ENCODE measurements around the gene AIF1L. TPM values are rescaled to one million over a fixed set of nuclear protein-coding genes. Genes with fewer than 3 reads are reported as not detected.

Gene AIF1L
- total RNA-seq, 1 experiment from 2014 or later, result 5.6 TPM

GRCh38 chr9:131119600-131119999, 23.3 kb downstream of the AIF1L start:
- H3K4me3 ChIP-seq (ENCODE audit: low read depth, low read length, poor library complexity, severe bottlenecking), result no peak overlapping the region
- no peak for DNase-seq (ENCODE audit: low spot score)
- no peaks in the 10 kb centered on the region for H3K4me1 ChIP-seq (ENCODE audit: insufficient read depth, low read length, poor library complexity, severe bottlenecking)
- no peaks in the 10 kb centered on the region for H3K9me3 ChIP-seq (ENCODE audit: low read depth, low read length, poor library complexity, severe bottlenecking)
- TF ChIP-seq EZH2 (IDR thresholded peaks at IDR 0.05; ENCODE audit: borderline replicate concordance, low read depth, low read length, poor library complexity, severe bottlenecking), result no peak
- CTCF ChIA-PET, result no interaction called here
- H3K27ac ChIP-seq (ENCODE audit: low read depth, low read length, poor library complexity, severe bottlenecking), result no peak overlapping the region
- no TSS peak for BruUV-seq (replicated peaks)
- POLR2A ChIA-PET (ENCODE audit: low non-redundant PET), result no interaction called here
- H3K36me3 ChIP-seq (ENCODE audit: insufficient read depth, low read length, poor library complexity, severe bottlenecking), result no peaks in the 10 kb centered on the region
- H3K27me3 ChIP-seq (replicated peaks; ENCODE audit: insufficient read depth, low read depth, low read length, poor library complexity), result no peaks in the 10 kb centered on the region
- intact Hi-C loops (cut with micrococcal nuclease; ENCODE audit: unreplicated experiment), result no loop called here

GRCh38 chr9:131120620-131121228, 24.4 kb downstream of the AIF1L start:
- ChIA-PET POLR2A (ENCODE audit: low non-redundant PET) (no interaction called here), CTCF (no interaction called here)
- H3K36me3 ChIP-seq (ENCODE audit: insufficient read depth, low read length, poor library complexity, severe bottlenecking), result no peaks in the 10 kb centered on the region
- no peak for TF ChIP-seq EZH2 (IDR thresholded peaks at IDR 0.05; ENCODE audit: borderline replicate concordance, low read depth, low read length, poor library complexity, severe bottlenecking)
- no peak for TF ChIP-seq CTCF (conservative IDR thresholded peaks at IDR 0.05; ENCODE audit: low read depth, low read length)
- BruUV-seq (replicated peaks), result no TSS peak
- H3K27ac ChIP-seq (ENCODE audit: low read depth, low read length, poor library complexity, severe bottlenecking), result no peak overlapping the region
- intact Hi-C loops (cut with micrococcal nuclease; ENCODE audit: unreplicated experiment), result no loop called here
- no peaks in the 10 kb centered on the region for H3K4me1 ChIP-seq (ENCODE audit: insufficient read depth, low read length, poor library complexity, severe bottlenecking)
- no peaks in the 10 kb centered on the region for H3K9me3 ChIP-seq (ENCODE audit: low read depth, low read length, poor library complexity, severe bottlenecking)
- H3K4me3 ChIP-seq (ENCODE audit: low read depth, low read length, poor library complexity, severe bottlenecking), result no peak overlapping the region
- DNase-seq (ENCODE audit: low spot score), result no peak
- no peaks in the 10 kb centered on the region for H3K27me3 ChIP-seq (replicated peaks; ENCODE audit: insufficient read depth, low read depth, low read length, poor library complexity)

GRCh38 chr9:131121346-131121745, 25.0 kb downstream of the AIF1L start:
- POLR2A ChIA-PET (ENCODE audit: low non-redundant PET), result no interaction called here
- Histone ChIP-seq H3K4me1 (ENCODE audit: insufficient read depth, low read length, poor library complexity, severe bottlenecking) (peaks cover under 1% of the 10 kb centered on the region), H3K36me3 (ENCODE audit: insufficient read depth, low read length, poor library complexity, severe bottlenecking) (no peaks in the 10 kb centered on the region), H3K27me3 (replicated peaks; ENCODE audit: insufficient read depth, low read depth, low read length, poor library complexity) (no peaks in the 10 kb centered on the region), H3K9me3 (ENCODE audit: low read depth, low read length, poor library complexity, severe bottlenecking) (no peaks in the 10 kb centered on the region), H3K4me3 (ENCODE audit: low read depth, low read length, poor library complexity, severe bottlenecking) (no peak overlapping the region), H3K27ac (ENCODE audit: low read depth, low read length, poor library complexity, severe bottlenecking) (no peak overlapping the region)
- CTCF ChIA-PET, result no interaction called here
- no TSS peak for BruUV-seq (replicated peaks)
- DNase-seq (ENCODE audit: low spot score), result no peak
- no peak for TF ChIP-seq CTCF (conservative IDR thresholded peaks at IDR 0.05; ENCODE audit: low read depth, low read length)
- intact Hi-C loops (cut with micrococcal nuclease; ENCODE audit: unreplicated experiment), result no loop called here

- Histone ChIP-seq H3K9me3 (ENCODE audit: low read depth, low read length, poor library complexity, severe bottlenecking) (no peaks in the 10 kb centered on the region), H3K36me3 (ENCODE audit: insufficient read depth, low read length, poor library complexity, severe bottlenecking) (no peaks in the 10 kb centered on the region), H3K4me3 (ENCODE audit: low read depth, low read length, poor library complexity, severe bottlenecking) (no peak overlapping the region), H3K27ac (ENCODE audit: low read depth, low read length, poor library complexity, severe bottlenecking) (no peak overlapping the region), H3K27me3 (replicated peaks; ENCODE audit: insufficient read depth, low read depth, low read length, poor library complexity) (no peaks in the 10 kb centered on the region), H3K4me1 (ENCODE audit: insufficient read depth, low read length, poor library complexity, severe bottlenecking) (peaks cover 5% of the 10 kb centered on the region)
- DNase-seq (ENCODE audit: low spot score), result no peak
- TF ChIP-seq CTCF (conservative IDR thresholded peaks at IDR 0.05; ENCODE audit: low read depth, low read length) (no peak), EZH2 (IDR thresholded peaks at IDR 0.05; ENCODE audit: borderline replicate concordance, low read depth, low read length, poor library complexity, severe bottlenecking) (no peak)
- no TSS peak for BruUV-seq (replicated peaks)
- CTCF ChIA-PET, result no interaction called here
- intact Hi-C loops (cut with micrococcal nuclease; ENCODE audit: unreplicated experiment), result no loop called here
- POLR2A ChIA-PET (ENCODE audit: low non-redundant PET), result no interaction called here
These were observed 25.8 kb downstream of the AIF1L start for GRCh38 chr9:131122158-131122557.

Measured in A673 (cell line).